ENCODE measurements around the gene TADA3.
"Not testable (repeated sequence)": the region's sequence is repeated elsewhere in the genome, so short reads cannot be mapped to it uniquely, and the experiment has no call there.

TADA3 gene

DNA sequence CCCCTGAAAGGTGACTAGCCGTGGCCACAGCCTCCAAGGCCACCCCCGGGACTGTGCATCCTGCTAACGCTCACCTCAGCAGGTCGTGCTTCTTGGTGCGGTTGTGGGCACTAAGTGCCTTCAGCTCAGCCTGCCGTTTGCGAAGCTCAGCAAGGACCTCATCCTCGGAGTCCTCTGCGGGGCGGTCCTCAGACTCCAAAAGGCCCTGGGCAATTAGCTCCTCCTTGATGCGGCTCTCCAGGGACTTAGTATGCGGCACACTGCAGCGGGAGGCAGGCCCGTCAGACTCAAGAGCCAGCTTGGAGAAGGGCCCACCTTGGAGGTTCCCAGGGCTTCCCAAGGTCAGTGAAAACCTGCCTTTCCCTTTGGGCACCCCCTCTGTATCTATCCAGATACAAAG, 8.3 kb downstream of the TADA3 start:
- no peak for DNase-seq (ENCODE audit: low read depth)

GRCh38 chr3:9782770-9783169, 9.5 kb downstream of the TADA3 start:
- no peak for DNase-seq (ENCODE audit: low read depth)

GRCh38 chr3:9781978-9782603, 10.2 kb downstream of the TADA3 start:
- DNase-seq (ENCODE audit: low read depth): no peak

DNA sequence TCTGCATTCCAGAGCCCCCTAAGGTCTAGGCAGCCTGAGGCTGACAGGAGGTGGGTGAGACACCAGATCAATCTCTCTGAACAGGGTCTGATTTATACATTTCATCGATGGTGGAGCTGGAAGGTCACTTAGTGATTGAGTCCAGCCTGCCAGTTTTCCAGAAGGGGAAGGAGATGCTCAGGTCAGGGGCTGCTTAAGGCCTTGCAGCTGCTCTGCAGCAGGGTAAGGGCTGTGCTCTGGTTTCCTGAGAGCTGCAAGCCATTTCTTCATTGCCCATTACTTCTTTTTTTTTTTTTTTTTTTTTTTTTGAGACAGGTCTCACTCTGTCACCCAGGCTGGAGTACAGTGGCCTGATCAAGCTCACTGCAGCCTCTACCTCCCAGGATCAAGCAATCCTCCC, 10.7 kb downstream of the TADA3 start:
- DNase-seq (ENCODE audit: low read depth): no peak

GRCh38 chr3:9780910-9781309, 11.4 kb downstream of the TADA3 start:
- DNase-seq (ENCODE audit: low read depth): no peak

DNA sequence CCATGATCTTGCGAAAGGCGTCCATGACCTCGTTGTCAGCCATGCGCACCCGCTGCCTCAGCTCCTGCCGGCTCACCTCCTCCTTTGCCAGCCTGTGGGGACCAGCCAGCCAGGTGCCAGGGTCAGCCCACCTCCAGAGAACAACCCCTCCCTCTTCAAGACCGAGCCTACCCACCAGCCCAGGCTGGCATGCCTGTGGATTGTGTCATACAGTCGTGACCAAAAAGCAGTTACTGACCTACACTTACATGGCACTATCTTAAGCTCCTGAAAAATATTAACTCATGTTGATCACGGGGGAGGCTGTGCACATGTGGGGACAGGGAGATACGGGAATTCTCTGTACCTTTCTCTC, 11.8 kb downstream of the TADA3 start:
- DNase-seq (ENCODE audit: low read depth): no peak

GRCh38 chr3:9779721-9780457, 12.4 kb downstream of the TADA3 start:
- DNase-seq (ENCODE audit: low read depth): no peak

GRCh38 chr3:9779075-9779593, 13.1 kb downstream of the TADA3 start:
- no peak for DNase-seq (ENCODE audit: low read depth)

GRCh38 chr3:9778143-9779074, 13.9 kb downstream of the TADA3 start:
- peak; percentile 63 for DNase-seq (ENCODE audit: low read depth)

DNA sequence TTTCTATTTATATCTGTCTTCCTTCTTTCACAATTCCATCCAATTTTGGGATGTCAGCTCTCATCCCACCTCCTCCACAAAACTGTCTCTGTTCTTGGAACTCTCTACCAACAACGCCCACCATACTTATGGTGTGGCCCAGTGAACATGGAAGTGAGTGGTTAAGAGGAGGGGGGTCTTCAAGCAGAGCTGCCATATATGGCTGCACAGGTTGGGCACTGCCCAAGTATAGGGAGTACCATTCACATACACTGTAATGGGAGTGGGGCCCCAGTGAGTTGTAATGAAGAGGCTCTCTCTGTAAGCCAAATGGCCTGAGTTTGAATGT, 14.6 kb downstream of the TADA3 start:
- no peak for DNase-seq (ENCODE audit: low read depth)

DNA sequence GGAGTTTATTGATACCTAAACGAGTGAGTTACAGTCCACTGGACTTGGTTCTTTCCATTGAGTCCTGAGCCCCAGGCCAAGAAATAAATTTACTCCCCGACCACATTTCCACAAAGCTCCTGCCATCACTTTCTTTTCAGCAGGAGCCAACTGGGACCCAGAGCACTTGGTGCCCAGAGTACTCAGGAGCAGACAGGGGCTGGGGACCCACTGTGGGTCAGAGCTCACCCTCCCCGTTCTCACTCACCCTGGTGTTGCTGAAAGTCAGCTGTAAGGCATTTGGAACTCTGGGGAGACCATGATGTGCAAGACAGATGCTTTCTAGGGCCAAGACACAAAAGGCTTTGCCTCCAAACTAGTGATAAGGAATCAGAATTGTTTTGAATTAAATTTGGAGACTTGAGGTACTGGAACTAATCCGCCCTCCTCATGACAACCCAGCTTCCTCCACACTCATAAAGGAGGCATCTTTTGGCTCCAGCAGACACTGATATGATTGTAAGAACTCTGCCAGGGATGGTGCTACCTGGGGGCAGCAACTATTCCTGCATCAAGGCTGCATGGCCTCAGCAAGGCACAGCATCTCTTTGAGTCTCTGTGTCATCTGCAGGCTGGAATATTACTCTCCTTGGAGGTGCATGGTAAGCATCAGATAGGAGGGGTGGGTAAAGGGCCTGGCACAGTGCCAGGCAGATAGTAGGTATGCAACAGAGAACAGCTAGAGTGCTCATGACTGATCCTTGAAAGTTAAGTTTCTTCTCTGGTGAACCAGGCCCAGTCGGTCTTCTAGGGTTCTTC, 15.2 kb downstream of the TADA3 start:
- DNase-seq (ENCODE audit: low read depth): no peak

DNA sequence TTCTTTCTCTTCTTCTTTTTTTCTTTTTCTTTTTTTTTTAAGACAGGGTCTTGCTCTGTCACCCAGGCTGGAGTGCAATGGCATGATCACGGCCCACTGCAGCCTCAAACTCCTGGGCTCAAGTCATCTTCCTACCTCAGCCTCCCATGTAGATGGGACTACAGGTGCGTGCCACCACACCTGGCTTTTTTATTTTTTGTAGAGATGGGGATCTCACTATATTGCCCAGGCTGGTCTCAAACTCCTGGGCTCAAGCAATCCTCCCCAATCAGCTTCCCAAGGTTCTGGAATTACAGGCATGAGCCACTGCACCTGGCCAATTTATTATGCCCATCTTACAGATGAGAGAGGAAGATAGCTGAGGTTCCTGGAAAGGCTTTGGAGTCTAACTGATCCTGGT, 21.3 kb downstream of the TADA3 start:
- DNase-seq (ENCODE audit: low read depth): not testable (repeated sequence)

- DNase-seq (ENCODE audit: low read depth): no peak
Observed at GRCh38 chr3:9770276-9770812, 21.9 kb downstream of the TADA3 start.

- peak; percentile 51 for DNase-seq (ENCODE audit: low read depth)
Observed at GRCh38 chr3:9769426-9770275, 22.6 kb downstream of the TADA3 start, which contains the start of gene CAMK1. Gene CAMK1, minus strand, starts transcription at chr3:9769947. Its CDS starts 2,198 bp downstream, at chr3:9767749.

DNA sequence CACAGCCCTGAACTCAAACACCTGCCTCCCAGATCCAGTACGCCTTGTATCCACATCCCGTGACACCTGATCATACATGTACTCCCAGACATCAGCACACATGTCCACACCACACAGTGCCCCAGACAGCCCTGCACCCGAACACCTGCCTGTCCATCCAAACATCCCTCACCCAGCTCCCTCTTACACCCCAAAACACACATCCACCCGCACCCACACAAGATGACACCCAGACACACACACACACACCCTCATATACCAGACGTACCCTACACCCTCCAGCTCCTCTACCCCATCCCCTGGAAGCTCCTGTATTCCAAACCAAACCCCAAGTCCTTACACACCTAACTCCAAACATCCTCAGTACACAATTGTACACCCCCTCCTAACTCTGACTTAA, 23.3 kb downstream of the TADA3 start:
- no peak for DNase-seq (ENCODE audit: low read depth)

- DNase-seq (ENCODE audit: low read depth): no peak
Observed at GRCh38 chr3:9768141-9768775, 24.0 kb downstream of the TADA3 start.

GRCh38 chr3:9767418-9767817, 24.9 kb downstream of the TADA3 start:
- DNase-seq (ENCODE audit: low read depth): no peak

- DNase-seq (ENCODE audit: low read depth): no peak
Observed at GRCh38 chr3:9765865-9766264, 26.4 kb downstream of the TADA3 start.

GRCh38 chr3:9762871-9763270, 29.4 kb downstream of the TADA3 start:
- DNase-seq (ENCODE audit: low read depth): no peak

- no peak for DNase-seq (ENCODE audit: low read depth)
Observed at GRCh38 chr3:9761919-9762318, 30.4 kb downstream of the TADA3 start.
